AG09309 (cell line): ENCODE data around the gene MEG3.

Experiments
- DNase-seq: peaks from one replicate; pipeline ENCODE4 v3.0.0-alpha.2; 2010; ENCODE audit warnings: low read depth
- H3K4me3 ChIP-seq: 2 replicates; pipeline ENCODE4 v1.5.1; 2011; ENCODE audit warnings: mild to moderate bottlenecking, low read depth, low read length, moderate library complexity; ENCODE audit not compliant: control insufficient read depth
- TF ChIP-seq, protein P1 (sequence below): IDR thresholded peaks from 2 replicates; pipeline ENCODE4 v1.5.1; 2011; ENCODE audit warnings: mild to moderate bottlenecking, low read depth, low read length, inconsistent platforms; ENCODE audit not compliant: insufficient read depth, control insufficient read depth; ENCODE audit errors: missing control alignments

Gene MEG3

GRCh38 chr14:100784523-100785337 lies 41.2 kb upstream of the MEG3 start:
- no peak overlapping the region for H3K4me3 ChIP-seq
- DNase-seq: no peak
- TF ChIP-seq, protein P1, sequence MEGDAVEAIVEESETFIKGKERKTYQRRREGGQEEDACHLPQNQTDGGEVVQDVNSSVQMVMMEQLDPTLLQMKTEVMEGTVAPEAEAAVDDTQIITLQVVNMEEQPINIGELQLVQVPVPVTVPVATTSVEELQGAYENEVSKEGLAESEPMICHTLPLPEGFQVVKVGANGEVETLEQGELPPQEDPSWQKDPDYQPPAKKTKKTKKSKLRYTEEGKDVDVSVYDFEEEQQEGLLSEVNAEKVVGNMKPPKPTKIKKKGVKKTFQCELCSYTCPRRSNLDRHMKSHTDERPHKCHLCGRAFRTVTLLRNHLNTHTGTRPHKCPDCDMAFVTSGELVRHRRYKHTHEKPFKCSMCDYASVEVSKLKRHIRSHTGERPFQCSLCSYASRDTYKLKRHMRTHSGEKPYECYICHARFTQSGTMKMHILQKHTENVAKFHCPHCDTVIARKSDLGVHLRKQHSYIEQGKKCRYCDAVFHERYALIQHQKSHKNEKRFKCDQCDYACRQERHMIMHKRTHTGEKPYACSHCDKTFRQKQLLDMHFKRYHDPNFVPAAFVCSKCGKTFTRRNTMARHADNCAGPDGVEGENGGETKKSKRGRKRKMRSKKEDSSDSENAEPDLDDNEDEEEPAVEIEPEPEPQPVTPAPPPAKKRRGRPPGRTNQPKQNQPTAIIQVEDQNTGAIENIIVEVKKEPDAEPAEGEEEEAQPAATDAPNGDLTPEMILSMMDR: no peak

DNA sequence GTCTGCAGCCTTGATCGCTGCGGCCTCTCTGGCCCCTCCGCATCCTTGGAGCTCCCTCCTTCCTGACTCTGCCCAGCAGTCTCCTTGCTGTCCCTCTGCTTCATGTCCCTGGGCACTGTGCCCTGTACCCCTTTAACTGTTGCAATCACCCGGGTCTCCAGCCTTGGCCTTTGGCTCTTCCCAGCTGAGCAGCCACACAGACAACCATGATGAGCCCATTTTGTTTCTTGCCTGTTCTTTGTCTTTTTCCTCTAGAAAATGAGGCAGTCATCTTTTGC lies 40.6 kb upstream of the MEG3 start:
- H3K4me3 ChIP-seq: no peak overlapping the region
- TF ChIP-seq, protein P1: no peak
- no peak for DNase-seq

DNA sequence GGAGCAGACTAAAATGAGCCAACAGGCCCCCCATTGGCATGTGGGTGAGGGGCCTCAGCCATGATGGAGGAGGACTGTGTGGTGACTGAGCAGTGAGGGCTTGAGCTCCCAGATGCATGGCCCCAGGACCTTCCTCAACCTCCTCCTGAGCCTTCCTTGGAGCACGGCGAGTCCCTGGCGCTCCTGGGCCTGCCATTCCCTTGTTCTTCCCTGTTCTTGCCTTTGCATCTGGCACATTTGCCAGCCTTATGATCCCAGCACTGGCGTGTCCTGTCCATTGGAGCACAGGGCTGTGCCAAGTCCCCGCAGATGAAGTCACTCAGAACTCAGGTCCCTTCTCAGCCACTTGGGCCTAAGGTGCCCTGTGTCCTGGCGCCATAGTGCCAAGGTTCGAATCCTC lies 40.3 kb upstream of the MEG3 start:
- DNase-seq: no peak
- TF ChIP-seq, protein P1: no peak
- H3K4me3 ChIP-seq: no peak overlapping the region

DNA sequence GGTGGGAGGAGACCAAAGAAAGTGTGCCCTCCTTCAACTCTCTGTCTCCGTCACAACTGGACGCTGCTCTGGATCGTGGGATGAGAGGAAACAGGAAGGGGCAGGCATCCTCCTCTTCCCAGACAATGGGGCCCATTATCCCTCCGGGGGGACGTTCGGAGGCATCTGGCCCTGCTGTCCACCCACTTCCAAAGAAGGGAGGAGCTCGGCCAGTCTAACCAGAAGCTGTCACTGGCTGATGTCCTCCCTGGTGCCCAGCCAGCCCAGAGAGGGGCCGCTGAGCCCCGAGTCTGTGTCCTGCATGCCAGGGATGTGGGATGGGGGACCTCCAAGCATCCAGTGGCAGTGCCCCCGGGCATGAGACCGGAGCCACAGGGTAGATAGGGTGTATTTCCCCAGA lies 39.8 kb upstream of the MEG3 start:
- no peak for DNase-seq
- TF ChIP-seq, protein P1: no peak
- H3K4me3 ChIP-seq: no peak overlapping the region

DNA sequence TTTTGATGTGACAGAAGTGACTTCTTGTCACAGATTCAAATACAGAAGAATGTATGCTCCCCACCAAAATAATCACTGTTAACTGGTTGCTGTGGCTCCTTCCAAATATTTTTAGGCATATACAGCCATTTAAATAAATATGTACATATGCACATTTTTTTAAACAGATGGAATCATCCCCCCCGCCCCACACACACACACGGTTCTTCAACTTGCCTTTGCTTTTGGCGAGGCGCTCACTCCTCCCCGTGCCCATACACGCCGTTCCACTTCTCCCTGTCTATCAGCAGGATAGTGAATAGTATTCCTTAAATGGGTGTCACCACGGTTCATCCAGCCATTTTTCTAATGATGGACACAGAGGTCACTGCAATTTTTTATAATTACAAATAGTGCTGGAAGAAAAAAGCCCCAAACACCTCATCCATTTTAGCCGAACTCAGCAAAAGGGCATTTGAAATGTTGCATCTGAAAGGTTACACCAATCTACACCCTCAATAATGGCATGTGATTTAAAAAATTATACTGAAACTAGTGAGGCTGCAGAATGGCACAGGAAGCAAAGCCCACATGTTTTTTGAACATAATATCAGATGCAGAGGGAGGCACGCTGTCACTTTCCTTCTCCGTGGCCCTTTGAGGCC lies 39.2 kb upstream of the MEG3 start:
- DNase-seq: no peak
- H3K4me3 ChIP-seq: no peak overlapping the region
- TF ChIP-seq, protein P1: no peak

- no peak overlapping the region for H3K4me3 ChIP-seq
- TF ChIP-seq, protein P1: no peak
- DNase-seq: no peak
Observed at GRCh38 chr14:100787659-100788058, 38.3 kb upstream of the MEG3 start.

DNA sequence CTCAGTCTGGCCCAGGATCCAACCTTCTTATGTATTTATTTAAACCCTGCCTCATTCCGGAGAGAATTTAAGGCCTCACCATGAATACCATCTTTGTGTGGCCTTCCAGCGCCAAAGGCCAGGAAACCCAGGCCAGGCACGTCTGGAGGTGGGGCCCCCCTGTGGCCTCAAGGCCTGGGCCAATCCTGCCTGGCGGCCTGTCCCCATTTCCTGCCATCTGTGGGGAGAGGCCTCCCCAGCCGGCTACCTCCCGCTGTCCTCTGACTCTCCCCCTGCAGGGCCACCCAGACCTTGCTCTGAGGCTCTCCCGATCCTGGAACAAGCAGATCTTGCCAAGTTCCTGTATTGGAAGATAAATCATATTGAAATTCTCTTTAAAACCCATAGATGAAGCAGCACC lies 37.4 kb upstream of the MEG3 start:
- TF ChIP-seq, protein P1: no peak
- no peak overlapping the region for H3K4me3 ChIP-seq
- no peak for DNase-seq
